SK-N-SH (cell line): Measurements from ENCODE around the gene NOTCH1. TPM values are rescaled to one million over a fixed set of nuclear protein-coding genes. Genes with fewer than 3 reads are reported as not detected.

ENCODE experiments used
- CTCF ChIA-PET: fragments of 300-600, 350-600 bp; formaldehyde crosslinking; extraction: SDS; loops from one replicate; lab custom pipeline; 2021; lab: Yijun Ruan, JAX
- POLR2A ChIA-PET: fragments of 350-600 bp; sonication (Branson Sonifier 250); formaldehyde crosslinking; extraction: SDS; loops from one replicate; lab custom pipeline; 2020; ENCODE audit warnings: antibody characterized with exemption, inconsistent platforms; lab: Yijun Ruan, JAX
- DNase-seq: peaks from one replicate; pipeline ENCODE4 v3.0.0; 2012
- H2AFZ ChIP-seq: fragments of 200-600 bp; sonication (generic); 2 replicates; pipeline ENCODE4 v1.8.1; 2016; ENCODE audit warnings: antibody characterized with exemption, mild to moderate bottlenecking, low read depth
- H3F3A ChIP-seq: fragments of 200-600 bp; sonication (generic); replicated peaks from 2 replicates; pipeline ENCODE3; 2016; ENCODE audit warnings: antibody characterized with exemption, mild to moderate bottlenecking; ENCODE audit not compliant: insufficient read depth
- H3K27ac ChIP-seq, 2 experiments: fragments of 200-500 bp in 1 of 2; fragments of 200-600 bp in 1 of 2; sonication (Bioruptor generic) in 1 of 2; sonication (generic), shearing (Covaris generic) in 1 of 2; 2 replicates each; pipeline versions ENCODE4 v1.5.1 to v1.6.1; 2014 to 2016; ENCODE audit warnings: low read depth in 2 of 2, inconsistent platforms in 1 of 2, low read length in 1 of 2, mild to moderate bottlenecking in 1 of 2, mixed read lengths in 1 of 2
- H3K27me3 ChIP-seq: fragments of 200-600 bp; sonication (generic), shearing (Covaris generic); 2 replicates; pipeline ENCODE4 v1.6.1; 2016; ENCODE audit warnings: mixed run types; ENCODE audit not compliant: insufficient read depth
- H3K36me3 ChIP-seq, 2 experiments: fragments of 200-500 bp in 1 of 2; fragments of 200-600 bp in 1 of 2; sonication (Bioruptor generic) in 1 of 2; sonication (generic) in 1 of 2; replicated peaks in 1 of 2; 2 replicates each; pipeline versions ENCODE3 to v1.5.1; 2014 to 2016; ENCODE audit warnings: low read length in 1 of 2, mild to moderate bottlenecking in 1 of 2; ENCODE audit not compliant: insufficient read depth in 2 of 2, control insufficient read depth in 1 of 2
- H3K4me1 ChIP-seq, 2 experiments: fragments of 200-500 bp in 1 of 2; fragments of 200-600 bp in 1 of 2; sonication (Bioruptor generic) in 1 of 2; sonication (generic), shearing (Covaris generic) in 1 of 2; 2 replicates each; pipeline versions ENCODE4 v1.5.1 to v1.6.1; 2014 to 2016; ENCODE audit warnings: low read depth in 1 of 2, low read length in 1 of 2, mixed run types in 1 of 2; ENCODE audit not compliant: insufficient read depth in 2 of 2, control insufficient read depth in 1 of 2
- H3K4me2 ChIP-seq: fragments of 200-600 bp; sonication (generic), shearing (Covaris generic); 2 replicates; pipeline ENCODE4 v1.6.1; 2017; ENCODE audit warnings: mixed run types
- H3K4me3 ChIP-seq, 2 experiments: fragments of 200-500 bp in 1 of 2; fragments of 200-600 bp in 1 of 2; sonication (Bioruptor generic) in 1 of 2; sonication (generic), shearing (Covaris generic) in 1 of 2; 2 replicates each; pipeline versions ENCODE4 v1.5.1 to v1.8.1; 2014 to 2016; ENCODE audit warnings: low read depth in 2 of 2, inconsistent platforms in 1 of 2, low read length in 1 of 2, mild to moderate bottlenecking in 1 of 2, mixed read lengths in 1 of 2, moderate library complexity in 1 of 2
- H3K79me2 ChIP-seq: fragments of 200-600 bp; sonication (generic); 2 replicates; pipeline ENCODE4 v1.8.1; 2017; ENCODE audit warnings: mild to moderate bottlenecking; ENCODE audit not compliant: insufficient read depth
- H3K9ac ChIP-seq: fragments of 200-600 bp; sonication (generic); 2 replicates; pipeline ENCODE4 v1.6.1; 2017; ENCODE audit warnings: mixed run types
- H3K9me2 ChIP-seq: fragments of 200-600 bp; sonication (generic); 2 replicates; pipeline ENCODE4 v1.6.1; 2017; ENCODE audit warnings: mixed run types
- H3K9me3 ChIP-seq: fragments of 200-600 bp; sonication (generic); 2 replicates; pipeline ENCODE4 v1.6.1; 2017; ENCODE audit warnings: mixed run types, mild to moderate bottlenecking, moderate library complexity
- H4K20me1 ChIP-seq: fragments of 200-600 bp; sonication (generic); 2 replicates; pipeline ENCODE4 v1.6.1; 2017; ENCODE audit warnings: mild to moderate bottlenecking, mixed run types; ENCODE audit not compliant: insufficient read depth
- ELF1 ChIP-seq: IDR thresholded peaks from 2 replicates; pipeline ENCODE4 v1.4.0; 2012
- EP300 ChIP-seq, 2 experiments: IDR thresholded peaks; 2 replicates each; pipeline versions ENCODE4 v1.4.0 to v1.6.1; 2012; ENCODE audit warnings: borderline replicate concordance in 1 of 2, low read depth in 1 of 2, low read length in 1 of 2
- EZH2phosphoT487 ChIP-seq: fragments of 200-600 bp; sonication (generic); IDR thresholded peaks from 2 replicates; pipeline ENCODE4 v1.6.1; 2017; ENCODE audit warnings: low read depth, mixed run types, mild to moderate bottlenecking, antibody characterized with exemption, moderate library complexity, borderline replicate concordance
- FOSL2 ChIP-seq: IDR thresholded peaks from 2 replicates; pipeline ENCODE4 v1.4.0; 2012; ENCODE audit warnings: low read depth, mild to moderate bottlenecking, moderate library complexity, borderline replicate concordance
- FOXM1 ChIP-seq: IDR thresholded peaks from 2 replicates; pipeline ENCODE4 v1.4.0; 2012; ENCODE audit warnings: low read depth, mild to moderate bottlenecking
- GABPA ChIP-seq: IDR thresholded peaks from 2 replicates; pipeline ENCODE4 v1.4.0; 2012; ENCODE audit warnings: low read depth, mild to moderate bottlenecking
- GATA2 ChIP-seq: sonication (generic); formaldehyde crosslinking; IDR thresholded peaks from 2 replicates; pipeline ENCODE4 v1.5.0; 2020; ENCODE audit warnings: mild to moderate bottlenecking, missing genetic modification reagents
- MEF2A ChIP-seq: IDR thresholded peaks from 2 replicates; pipeline ENCODE4 v1.4.0; 2012; ENCODE audit warnings: low read depth, borderline replicate concordance
- MXI1 ChIP-seq: IDR thresholded peaks from 2 replicates; pipeline ENCODE4 v1.6.1; 2012; ENCODE audit warnings: mild to moderate bottlenecking, low read depth, low read length, improper control_type of control experiment
- NFIC ChIP-seq: IDR thresholded peaks from 2 replicates; pipeline ENCODE4 v1.4.0; 2012; ENCODE audit warnings: borderline replicate concordance
- NRF1 ChIP-seq: IDR thresholded peaks from 2 replicates; pipeline ENCODE4 v1.6.1; 2012; ENCODE audit warnings: low read depth, mild to moderate bottlenecking, low read length
- RAD21 ChIP-seq: IDR thresholded peaks from 2 replicates; pipeline ENCODE4 v1.6.1; 2012; ENCODE audit warnings: mild to moderate bottlenecking, low read length
- RCOR1 ChIP-seq: fragments of 150-350 bp; IDR thresholded peaks from 2 replicates; pipeline ENCODE4 v1.6.1; 2017; ENCODE audit warnings: antibody characterized with exemption, low read length
- RFX5 ChIP-seq: IDR thresholded peaks from 2 replicates; pipeline ENCODE4 v1.6.1; 2012; ENCODE audit warnings: mild to moderate bottlenecking, improper control_type of control experiment, low read length
- RXRA ChIP-seq: IDR thresholded peaks from 2 replicates; pipeline ENCODE4 v1.4.0; 2012; ENCODE audit warnings: low read depth, mild to moderate bottlenecking, borderline replicate concordance
- SIN3A ChIP-seq: IDR thresholded peaks from 2 replicates; pipeline ENCODE4 v1.6.1; 2012; ENCODE audit warnings: low read depth, mild to moderate bottlenecking, low read length, moderate library complexity, borderline replicate concordance
- SMC3 ChIP-seq: IDR thresholded peaks from 2 replicates; pipeline ENCODE4 v1.6.1; 2012; ENCODE audit warnings: low read depth, low read length, improper control_type of control experiment
- TCF12 ChIP-seq: IDR thresholded peaks from 2 replicates; pipeline ENCODE4 v1.4.0; 2012
- TEAD4 ChIP-seq: IDR thresholded peaks from 2 replicates; pipeline ENCODE4 v1.4.0; 2012; ENCODE audit warnings: mild to moderate bottlenecking, borderline replicate concordance; ENCODE audit not compliant: insufficient read depth
- YY1 ChIP-seq: IDR thresholded peaks from 2 replicates; pipeline ENCODE4 v1.4.0; 2012; ENCODE audit warnings: low read depth, mild to moderate bottlenecking
- WGBS: methylation state at CpG from one replicate; pipeline ENCODE4 v1.1.6; 2017; ENCODE audit warnings: low lambda C conversion rate; 5-methylcytosine and 5-hydroxymethylcytosine counted together
- polyA plus RNA-seq, 3 experiments: library from polyadenylated mRNA; depleted of rRNA; stranded (reverse); fragments of >200 nt; gene quantifications; 2 replicates each; pipeline ENCODE4 v1.2.3, GENCODE V29; 2012
- TF ChIP-seq, protein P1 (sequence below): IDR thresholded peaks from 2 replicates; pipeline ENCODE4 v1.4.0; 2012; ENCODE audit warnings: low read depth
- TF ChIP-seq, protein P2 (sequence below): IDR thresholded peaks from 2 replicates; pipeline ENCODE4; 2012
- TF ChIP-seq, protein P3 (sequence below): IDR thresholded peaks from 2 replicates; pipeline ENCODE4 v1.4.0; 2012; ENCODE audit warnings: low read depth, borderline replicate concordance

The NOTCH1 gene
- polyA plus RNA-seq, 1 of the 3 experiments (the other 2 are of a cell fraction): 6.6 TPM

DNA sequence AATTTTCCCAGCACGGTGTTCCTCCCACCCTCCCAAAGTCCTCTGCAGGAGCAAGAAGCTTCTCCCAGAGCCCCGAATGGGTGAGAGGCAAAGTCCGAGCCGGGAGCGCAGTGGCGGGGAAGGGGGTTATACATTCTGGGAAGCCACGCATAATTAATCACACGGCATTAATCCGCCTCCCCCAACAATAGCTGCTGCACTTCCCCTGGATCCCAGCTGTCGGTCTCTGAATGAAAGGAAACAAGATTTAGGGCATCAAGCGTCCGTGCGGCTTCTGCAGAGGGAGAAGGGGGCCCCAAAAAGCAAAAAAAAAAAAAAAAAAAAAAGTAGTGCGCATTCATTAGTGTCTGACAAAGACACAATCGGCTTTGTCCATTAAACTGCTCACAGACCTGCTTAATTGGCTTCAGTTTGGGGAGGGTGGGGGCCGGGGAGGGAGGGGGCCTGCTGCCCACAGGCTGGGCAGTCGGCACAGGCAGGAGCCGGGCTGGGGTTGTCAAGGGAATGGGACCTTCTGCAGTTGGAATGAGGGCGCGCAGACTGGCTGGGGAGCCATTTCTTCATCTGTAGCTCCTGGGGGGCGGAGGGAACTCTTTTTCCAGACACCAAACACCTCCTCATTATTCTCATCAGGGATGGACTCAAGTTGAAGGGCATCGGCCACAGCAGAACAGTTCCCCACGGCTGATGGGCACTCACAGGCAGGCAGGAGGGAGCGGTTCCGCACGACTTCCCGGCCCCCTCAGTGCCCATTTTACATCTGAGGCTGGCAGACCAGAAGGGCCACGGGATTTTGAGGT, 3.4 kb downstream of the NOTCH1 start:
- POLR2A ChIA-PET: interaction anchor here (0.6 kb wide), 1 partner anchor 385 kb away, joined by 3 read pairs; no protein-coding TSS in a partner anchor
- Histone ChIP-seq H3K27ac (no peak overlapping the region), H3K4me3 (no peak overlapping the region), H3K27me3 (no peaks in the 10 kb centered on the region), H4K20me1 (peaks cover 52% of the 10 kb centered on the region), H3K9ac (no peak overlapping the region), H3K9me3 (no peaks in the 10 kb centered on the region), H3K36me3 (peaks cover 0 to 4% of the 10 kb centered on the region in 2 experiments), H3K4me2 (no peak overlapping the region), H3K79me2 (peaks cover 40% of the 10 kb centered on the region), H2AFZ (no peak overlapping the region), H3F3A (no peaks in the 10 kb centered on the region), H3K4me1 (peaks cover 6 to 16% of the 10 kb centered on the region in 2 experiments; a peak in 3 of 4 replicates), H3K9me2 (no peaks in the 10 kb centered on the region)
- CTCF ChIA-PET: no interaction called here
- WGBS: 92% methylated on average over 25 of the region's 28 CpGs
- TF ChIP-seq GABPA (no peak), GATA2 (CRISPR knock-in tag) (no peak), SIN3A (no peak), ELF1 (no peak), EZH2phosphoT487 (no peak), MEF2A (no peak), RAD21 (no peak), RCOR1 (no peak), RXRA (no peak), TCF12 (no peak)
- TF ChIP-seq, protein P1, sequence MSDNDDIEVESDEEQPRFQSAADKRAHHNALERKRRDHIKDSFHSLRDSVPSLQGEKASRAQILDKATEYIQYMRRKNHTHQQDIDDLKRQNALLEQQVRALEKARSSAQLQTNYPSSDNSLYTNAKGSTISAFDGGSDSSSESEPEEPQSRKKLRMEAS: no peak
- no peak for DNase-seq

DNA sequence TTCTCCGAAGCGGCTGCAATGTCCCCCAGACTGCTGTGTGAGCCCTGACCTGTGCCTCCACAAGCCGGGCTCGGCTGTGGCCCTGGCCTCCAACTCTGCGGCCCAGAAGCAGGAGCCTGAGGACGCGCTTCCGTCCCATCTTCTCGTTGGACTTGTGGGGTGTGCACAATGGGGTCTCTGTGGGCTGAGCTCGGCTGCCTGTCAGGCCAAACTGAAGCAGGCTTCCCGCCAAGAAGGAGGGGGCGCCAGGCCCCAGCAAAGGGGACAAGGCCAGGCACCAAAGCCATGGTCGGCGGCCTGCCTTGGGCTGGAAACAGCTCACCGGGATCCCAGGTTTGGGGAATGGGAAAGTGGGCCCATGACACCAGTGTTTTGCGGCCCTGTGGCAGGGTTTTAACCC, 4.1 kb downstream of the NOTCH1 start:
- POLR2A ChIA-PET: no interaction called here
- TF ChIP-seq, protein P2, sequence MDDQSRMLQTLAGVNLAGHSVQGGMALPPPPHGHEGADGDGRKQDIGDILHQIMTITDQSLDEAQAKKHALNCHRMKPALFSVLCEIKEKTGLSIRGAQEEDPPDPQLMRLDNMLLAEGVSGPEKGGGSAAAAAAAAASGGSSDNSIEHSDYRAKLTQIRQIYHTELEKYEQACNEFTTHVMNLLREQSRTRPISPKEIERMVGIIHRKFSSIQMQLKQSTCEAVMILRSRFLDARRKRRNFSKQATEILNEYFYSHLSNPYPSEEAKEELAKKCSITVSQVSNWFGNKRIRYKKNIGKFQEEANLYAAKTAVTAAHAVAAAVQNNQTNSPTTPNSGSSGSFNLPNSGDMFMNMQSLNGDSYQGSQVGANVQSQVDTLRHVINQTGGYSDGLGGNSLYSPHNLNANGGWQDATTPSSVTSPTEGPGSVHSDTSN: no peak
- TF ChIP-seq EP300 (IDR thresholded peaks at IDR 0.05; ENCODE audit: borderline replicate concordance in 1 of 2, low read depth in 1 of 2, low read length in 1 of 2) (no peak), GATA2 (CRISPR knock-in tag) (no peak), FOXM1 (no peak), RFX5 (no peak), TCF12 (no peak), SMC3 (no peak), FOSL2 (no peak), RXRA (no peak), NRF1 (no peak), YY1 (no peak), TEAD4 (no peak), GABPA (no peak), NFIC (no peak), ELF1 (no peak), MXI1 (no peak)
- TF ChIP-seq, protein P3, sequence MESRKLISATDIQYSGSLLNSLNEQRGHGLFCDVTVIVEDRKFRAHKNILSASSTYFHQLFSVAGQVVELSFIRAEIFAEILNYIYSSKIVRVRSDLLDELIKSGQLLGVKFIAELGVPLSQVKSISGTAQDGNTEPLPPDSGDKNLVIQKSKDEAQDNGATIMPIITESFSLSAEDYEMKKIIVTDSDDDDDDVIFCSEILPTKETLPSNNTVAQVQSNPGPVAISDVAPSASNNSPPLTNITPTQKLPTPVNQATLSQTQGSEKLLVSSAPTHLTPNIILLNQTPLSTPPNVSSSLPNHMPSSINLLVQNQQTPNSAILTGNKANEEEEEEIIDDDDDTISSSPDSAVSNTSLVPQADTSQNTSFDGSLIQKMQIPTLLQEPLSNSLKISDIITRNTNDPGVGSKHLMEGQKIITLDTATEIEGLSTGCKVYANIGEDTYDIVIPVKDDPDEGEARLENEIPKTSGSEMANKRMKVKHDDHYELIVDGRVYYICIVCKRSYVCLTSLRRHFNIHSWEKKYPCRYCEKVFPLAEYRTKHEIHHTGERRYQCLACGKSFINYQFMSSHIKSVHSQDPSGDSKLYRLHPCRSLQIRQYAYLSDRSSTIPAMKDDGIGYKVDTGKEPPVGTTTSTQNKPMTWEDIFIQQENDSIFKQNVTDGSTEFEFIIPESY: no peak
- DNase-seq: no peak
- H4K20me1 ChIP-seq: peaks cover 60% of the 10 kb centered on the region
- no peak overlapping the region for H2AFZ ChIP-seq
- no peak overlapping the region for H3K4me2 ChIP-seq
- H3K36me3 ChIP-seq: peaks cover 0 to 6% of the 10 kb centered on the region in 2 experiments
- H3K27ac ChIP-seq: no peak overlapping the region
- no peaks in the 10 kb centered on the region for H3K9me2 ChIP-seq
- no peaks in the 10 kb centered on the region for H3K27me3 ChIP-seq
- no peak overlapping the region for H3K9ac ChIP-seq
- CTCF ChIA-PET: interaction anchor here (0.8 to 1.9 kb wide), 2 partner anchors 83 to 88 kb away, joined by 3 to 5 read pairs; no protein-coding TSS in a partner anchor
- H3F3A ChIP-seq: no peaks in the 10 kb centered on the region
- H3K4me3 ChIP-seq: no peak overlapping the region
- H3K9me3 ChIP-seq: no peaks in the 10 kb centered on the region
- H3K4me1 ChIP-seq: peaks cover 1 to 11% of the 10 kb centered on the region in 2 experiments; a peak in 3 of 4 replicates
- 100% methylated on average over 3 of the region's 16 CpGs for WGBS
- peaks cover 40% of the 10 kb centered on the region for H3K79me2 ChIP-seq
